Memory B cell (primary cell): Measurements from ENCODE around the gene LGR4.

Experiments
- ATAC-seq: fragments of 150-1000 bp; cut with Tn5 transposase; 2 replicates; pipeline ENCODE4 v1.10.0; 2021; ENCODE audit warnings: low read depth, mild to moderate bottlenecking, moderate library complexity
- DNase-seq, 2 donors: peaks; one replicate each; pipeline ENCODE4 v3.0.0; 2022; ENCODE audit warnings: low spot score in 2 of 2
- H3K27ac Mint-ChIP-seq: one replicate; pipeline ENCODE4 v1.8.0; 2022; ENCODE audit warnings: mild to moderate bottlenecking, moderate library complexity, mixed read lengths
- H3K27me3 Mint-ChIP-seq: one replicate; pipeline ENCODE4 v1.8.0; 2022; ENCODE audit warnings: mixed read lengths
- H3K36me3 Mint-ChIP-seq: one replicate; pipeline ENCODE4 v1.8.0; 2022; ENCODE audit warnings: mild to moderate bottlenecking, mixed read lengths
- H3K4me1 Mint-ChIP-seq: one replicate; pipeline ENCODE4 v1.8.0; 2022; ENCODE audit warnings: mixed read lengths
- H3K4me3 Mint-ChIP-seq: one replicate; pipeline ENCODE4 v1.8.0; 2022; ENCODE audit warnings: mild to moderate bottlenecking, moderate library complexity, mixed read lengths
- H3K9me3 Mint-ChIP-seq: one replicate; pipeline ENCODE4 v1.8.0; 2022; ENCODE audit warnings: mixed read lengths

Gene LGR4

DNA sequence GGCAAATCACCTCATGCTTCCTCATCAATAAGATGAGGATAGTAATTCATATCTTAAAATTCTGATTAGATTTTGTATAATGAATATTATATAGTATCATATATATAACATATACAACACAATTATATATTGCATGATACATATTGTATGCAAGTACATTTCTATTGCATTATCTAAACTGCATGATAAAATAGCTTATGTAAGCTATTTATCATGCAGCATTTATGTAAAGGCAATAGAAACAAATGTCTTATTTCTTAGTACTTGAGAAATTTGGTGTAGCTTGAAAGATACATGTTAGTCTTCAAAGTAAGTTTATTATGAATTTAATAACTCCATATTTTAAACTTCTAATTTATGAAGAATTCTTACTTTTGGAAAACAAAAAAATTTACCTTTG lies 28.5 kb upstream of the LGR4 start:
- no peak overlapping the region for H3K4me3 Mint-ChIP-seq
- no peaks in the 10 kb centered on the region for H3K27me3 Mint-ChIP-seq
- H3K9me3 Mint-ChIP-seq = no peaks in the 10 kb centered on the region
- H3K36me3 Mint-ChIP-seq = peaks cover 13% of the 10 kb centered on the region
- H3K4me1 Mint-ChIP-seq = peaks cover 17% of the 10 kb centered on the region
- ATAC-seq (no peak), DNase-seq (no peak)
- no peak overlapping the region for H3K27ac Mint-ChIP-seq

DNA sequence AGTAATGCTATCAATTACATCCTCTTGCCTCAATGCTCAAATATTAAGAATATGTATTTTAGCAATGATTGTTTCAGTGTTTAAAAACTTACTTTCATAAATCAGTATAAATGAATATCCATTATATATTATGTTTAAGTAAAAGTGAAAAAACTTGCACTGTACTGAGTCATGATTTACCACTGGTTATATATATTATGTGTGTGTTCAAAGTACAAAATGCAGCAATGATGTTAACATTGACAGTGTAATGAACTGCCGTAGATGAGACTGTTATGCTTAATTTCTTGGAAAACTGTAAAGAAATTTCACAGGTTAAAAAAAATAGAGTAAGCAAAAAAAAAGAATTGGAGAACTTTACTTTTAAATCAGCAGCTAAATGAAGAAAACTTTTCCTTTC lies 25.3 kb upstream of the LGR4 start:
- Mint-ChIP-seq H3K4me1 (peaks cover 10% of the 10 kb centered on the region), H3K9me3 (no peaks in the 10 kb centered on the region), H3K4me3 (no peak overlapping the region), H3K27me3 (no peaks in the 10 kb centered on the region), H3K27ac (no peak overlapping the region), H3K36me3 (peaks cover 13% of the 10 kb centered on the region)
- ATAC-seq (no peak), DNase-seq (no peak)

DNA sequence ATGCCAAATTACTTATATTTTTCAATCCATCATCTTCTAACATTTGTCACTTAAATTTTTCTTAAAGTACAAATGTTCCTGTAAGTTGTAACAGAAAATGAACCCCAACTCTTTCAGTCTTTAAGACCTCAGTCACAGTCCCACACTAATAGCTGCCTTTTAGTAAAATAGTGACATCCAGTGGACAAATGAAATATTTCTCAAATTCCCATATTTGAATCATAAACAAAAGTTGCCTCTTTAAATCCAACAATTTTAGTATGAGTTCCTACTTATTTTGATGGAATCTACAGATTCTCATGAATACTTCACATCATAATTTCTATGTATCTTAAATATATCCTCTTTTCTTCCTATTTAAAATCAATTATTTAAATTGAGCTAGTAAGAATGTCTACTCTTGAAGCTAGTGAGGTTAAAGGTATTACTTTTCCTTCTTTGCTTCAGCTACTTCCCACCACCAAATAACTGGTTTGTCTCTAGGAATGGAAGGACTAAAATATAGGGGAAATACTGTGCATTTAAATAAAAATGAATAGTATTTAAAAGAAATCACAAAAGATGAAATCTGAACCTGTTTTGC lies 24.8 kb upstream of the LGR4 start:
- peaks cover 8% of the 10 kb centered on the region for H3K4me1 Mint-ChIP-seq
- H3K27ac Mint-ChIP-seq = no peak overlapping the region
- DNase-seq (no peak), ATAC-seq (peak; percentile 42)
- no peak overlapping the region for H3K4me3 Mint-ChIP-seq
- no peaks in the 10 kb centered on the region for H3K9me3 Mint-ChIP-seq
- peaks cover 11% of the 10 kb centered on the region for H3K36me3 Mint-ChIP-seq
- no peaks in the 10 kb centered on the region for H3K27me3 Mint-ChIP-seq

DNA sequence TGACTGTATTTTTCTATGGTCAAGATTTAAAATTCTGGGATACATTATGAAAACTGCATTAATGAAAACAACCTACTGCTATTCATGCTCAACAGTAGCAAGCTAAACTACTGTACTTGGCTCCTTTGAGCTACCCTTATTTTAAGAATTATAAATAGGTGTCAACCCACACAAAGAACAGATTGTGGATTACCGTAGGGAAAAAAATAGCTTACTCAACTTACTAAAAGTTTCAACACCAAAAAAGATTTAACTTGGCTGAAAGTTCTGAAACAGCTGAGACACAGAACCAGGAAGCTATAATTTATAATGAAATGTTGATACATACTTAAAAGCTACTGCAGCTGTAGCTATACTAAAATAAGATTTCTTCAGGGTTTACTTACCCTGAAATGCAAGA lies 23.9 kb upstream of the LGR4 start:
- Mint-ChIP-seq H3K27me3 (no peaks in the 10 kb centered on the region), H3K27ac (no peak overlapping the region), H3K4me1 (peaks cover 4% of the 10 kb centered on the region), H3K4me3 (no peak overlapping the region), H3K9me3 (no peaks in the 10 kb centered on the region), H3K36me3 (peaks cover 11% of the 10 kb centered on the region)
- DNase-seq (no peak), ATAC-seq (no peak)

DNA sequence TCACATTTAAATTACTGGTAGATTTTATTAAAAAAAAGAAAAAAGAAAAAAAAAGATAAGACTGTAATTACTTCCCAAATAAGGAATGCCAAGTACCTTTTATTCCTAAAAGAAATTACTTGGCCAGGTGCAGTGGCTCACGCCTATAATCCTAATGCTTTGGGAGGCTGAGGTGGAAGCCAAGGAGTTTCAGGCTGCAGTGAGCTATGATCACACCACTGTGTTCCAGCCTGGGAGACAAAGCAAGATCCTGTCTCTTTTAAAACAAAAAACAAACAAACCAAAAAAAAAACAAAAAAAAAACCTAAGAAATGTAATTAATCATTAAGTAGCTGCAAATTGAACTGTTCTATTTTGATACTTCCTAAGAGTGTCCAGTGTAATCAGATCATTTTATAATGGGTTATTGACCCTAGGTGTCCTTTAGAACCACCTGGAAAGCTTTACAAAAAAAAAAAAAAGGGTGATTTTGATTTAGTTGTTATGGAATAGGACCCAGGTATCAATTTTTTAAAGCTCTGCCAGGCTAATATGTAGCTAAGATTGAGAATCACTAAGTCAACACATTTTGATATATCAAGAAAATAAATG lies 23.2 kb upstream of the LGR4 start:
- no peak overlapping the region for H3K4me3 Mint-ChIP-seq
- H3K27ac Mint-ChIP-seq = no peak overlapping the region
- DNase-seq (no peak), ATAC-seq (no peak)
- H3K4me1 Mint-ChIP-seq = peaks cover 4% of the 10 kb centered on the region
- no peaks in the 10 kb centered on the region for H3K9me3 Mint-ChIP-seq
- H3K27me3 Mint-ChIP-seq = no peaks in the 10 kb centered on the region
- H3K36me3 Mint-ChIP-seq = peaks cover 13% of the 10 kb centered on the region

DNA sequence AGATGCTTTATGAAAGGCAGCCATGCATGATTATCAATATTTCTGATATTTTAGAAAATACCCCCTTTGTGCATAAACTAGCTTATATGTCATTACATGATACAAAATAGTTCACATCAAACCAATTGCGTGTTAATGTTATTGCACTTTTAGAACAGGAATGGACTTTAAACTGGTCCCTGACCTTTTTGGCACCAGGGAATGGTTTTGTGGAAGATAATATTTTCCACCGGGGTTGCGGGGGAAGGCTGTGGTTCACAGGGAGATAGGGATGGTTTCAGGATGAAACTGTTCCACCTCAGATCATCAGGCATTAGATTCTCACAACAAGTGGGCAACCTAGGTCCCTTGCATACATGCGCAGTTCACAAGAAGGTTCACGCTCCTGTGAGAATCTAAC lies 16.5 kb upstream of the LGR4 start:
- H3K4me3 Mint-ChIP-seq = no peak overlapping the region
- H3K4me1 Mint-ChIP-seq = peaks cover 3% of the 10 kb centered on the region
- DNase-seq = no peak
- H3K36me3 Mint-ChIP-seq = peaks cover 6% of the 10 kb centered on the region
- H3K9me3 Mint-ChIP-seq = no peaks in the 10 kb centered on the region
- no peak overlapping the region for H3K27ac Mint-ChIP-seq
- H3K27me3 Mint-ChIP-seq = no peaks in the 10 kb centered on the region
- ATAC-seq = no peak

DNA sequence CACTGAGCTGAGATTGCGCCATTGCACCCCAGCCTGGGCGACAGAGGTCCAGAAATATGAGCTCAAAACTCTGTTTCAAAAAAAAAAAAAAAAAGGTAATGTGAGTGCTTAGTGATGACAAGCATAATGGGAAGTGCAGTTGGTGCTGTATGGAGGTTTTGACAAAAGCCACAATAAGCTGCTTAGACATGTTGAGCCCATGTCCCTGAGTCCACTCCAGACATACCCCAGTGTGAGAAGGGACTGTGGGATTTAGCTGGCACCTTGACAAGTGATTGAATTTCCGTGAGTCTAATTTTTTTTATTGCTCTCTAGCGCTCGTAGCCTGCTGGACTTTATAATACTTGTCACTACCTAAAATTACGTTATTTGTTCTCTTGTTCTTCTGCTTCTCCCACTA lies 15.1 kb upstream of the LGR4 start:
- Mint-ChIP-seq H3K27ac (no peak overlapping the region), H3K4me3 (no peak overlapping the region), H3K9me3 (no peaks in the 10 kb centered on the region), H3K36me3 (peaks cover 7% of the 10 kb centered on the region), H3K27me3 (no peaks in the 10 kb centered on the region), H3K4me1 (peaks cover 5% of the 10 kb centered on the region)
- ATAC-seq (no peak), DNase-seq (no peak)

DNA sequence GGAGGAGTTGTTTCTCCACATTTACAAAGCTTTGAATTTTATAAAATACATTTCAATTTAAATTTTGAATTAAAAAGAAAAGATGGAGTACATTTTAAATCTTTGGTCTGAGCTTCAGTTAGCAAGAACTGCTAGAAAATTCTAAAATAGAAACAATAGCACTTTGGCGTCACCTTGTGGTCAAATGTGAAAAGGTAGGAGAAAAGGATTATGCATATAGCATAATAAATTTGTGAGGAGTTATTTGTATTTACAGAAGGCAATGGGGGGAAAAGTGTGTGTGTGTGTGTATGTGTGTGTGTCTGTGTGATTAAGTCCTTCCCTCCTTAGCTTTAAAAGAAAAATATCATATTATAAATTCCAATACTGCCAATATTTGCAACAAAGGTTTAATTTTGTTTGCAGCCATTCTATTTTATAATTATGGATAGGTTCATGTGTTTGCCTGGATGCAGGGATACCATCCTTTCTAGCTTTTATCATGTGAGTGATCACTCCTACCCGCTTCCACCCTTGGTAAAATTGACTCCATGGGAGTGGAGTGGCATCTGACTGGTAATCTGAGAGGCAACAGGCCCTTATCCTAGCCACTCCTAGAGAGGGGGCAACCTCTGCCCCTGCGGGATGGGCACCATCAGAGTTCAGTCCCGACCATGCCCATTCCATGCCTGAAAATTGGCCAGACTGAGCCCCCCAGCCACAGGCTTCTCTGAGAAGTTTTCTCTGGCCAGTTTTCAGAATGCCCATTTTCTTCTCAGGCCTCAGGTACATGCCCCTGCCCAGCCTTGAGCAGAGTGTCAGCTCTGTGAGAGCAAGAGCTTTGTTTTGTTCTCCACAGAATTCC lies 13.6 kb upstream of the LGR4 start:
- H3K27me3 Mint-ChIP-seq = no peaks in the 10 kb centered on the region
- DNase-seq (peak; percentile 37 to 45), ATAC-seq (peak; percentile 38)
- no peaks in the 10 kb centered on the region for H3K9me3 Mint-ChIP-seq
- no peak overlapping the region for H3K27ac Mint-ChIP-seq
- peaks cover 4% of the 10 kb centered on the region for H3K36me3 Mint-ChIP-seq
- peaks cover 6% of the 10 kb centered on the region for H3K4me1 Mint-ChIP-seq
- H3K4me3 Mint-ChIP-seq = no peak overlapping the region

DNA sequence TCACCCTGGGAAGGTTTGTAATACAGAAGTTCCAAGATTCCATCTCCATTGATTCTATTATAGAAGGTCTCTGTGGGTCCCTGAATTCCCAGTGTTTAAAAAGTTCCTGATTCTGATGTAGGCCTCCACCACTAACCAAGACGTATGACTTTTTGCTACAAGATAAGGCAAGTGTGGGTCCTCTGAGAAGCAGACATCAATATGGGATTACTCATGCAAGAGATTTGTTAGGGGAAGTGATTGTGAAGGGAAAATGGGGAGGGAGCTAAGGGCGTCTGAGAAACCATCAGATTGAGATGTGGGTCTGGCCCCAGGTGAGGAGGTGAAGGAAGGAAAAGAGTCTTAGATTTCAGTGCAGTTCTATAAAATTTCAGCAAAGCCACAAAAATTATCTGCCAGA lies 10.2 kb upstream of the LGR4 start:
- Mint-ChIP-seq H3K27me3 (no peaks in the 10 kb centered on the region), H3K4me3 (no peak overlapping the region), H3K9me3 (no peaks in the 10 kb centered on the region), H3K27ac (no peak overlapping the region), H3K4me1 (peaks cover 6% of the 10 kb centered on the region), H3K36me3 (peaks cover 2% of the 10 kb centered on the region)
- ATAC-seq (no peak), DNase-seq (no peak)

DNA sequence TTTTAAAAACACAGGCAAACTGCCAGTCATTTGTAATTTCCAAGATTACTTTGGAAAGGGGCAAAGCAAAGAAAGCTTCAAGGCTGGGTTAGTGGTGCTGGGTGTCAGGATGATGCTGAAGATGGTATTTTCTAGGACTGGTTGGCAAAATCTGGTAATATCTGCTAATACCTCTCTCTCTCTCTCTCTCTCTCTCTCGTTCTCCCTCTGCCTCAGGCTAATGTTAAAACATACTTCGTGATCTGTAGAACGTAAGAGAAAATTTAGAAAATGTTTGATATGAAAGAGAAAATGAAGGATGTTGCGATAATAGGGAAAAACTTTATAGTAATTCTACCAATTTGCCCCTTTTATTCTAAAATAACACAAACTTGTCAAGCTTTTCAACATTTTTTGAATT lies 9.4 kb upstream of the LGR4 start:
- Mint-ChIP-seq H3K27me3 (no peaks in the 10 kb centered on the region), H3K9me3 (no peaks in the 10 kb centered on the region), H3K27ac (no peak overlapping the region), H3K4me3 (no peak overlapping the region), H3K36me3 (peaks cover 2% of the 10 kb centered on the region), H3K4me1 (peaks cover 6% of the 10 kb centered on the region)
- ATAC-seq (no peak), DNase-seq (no peak)

DNA sequence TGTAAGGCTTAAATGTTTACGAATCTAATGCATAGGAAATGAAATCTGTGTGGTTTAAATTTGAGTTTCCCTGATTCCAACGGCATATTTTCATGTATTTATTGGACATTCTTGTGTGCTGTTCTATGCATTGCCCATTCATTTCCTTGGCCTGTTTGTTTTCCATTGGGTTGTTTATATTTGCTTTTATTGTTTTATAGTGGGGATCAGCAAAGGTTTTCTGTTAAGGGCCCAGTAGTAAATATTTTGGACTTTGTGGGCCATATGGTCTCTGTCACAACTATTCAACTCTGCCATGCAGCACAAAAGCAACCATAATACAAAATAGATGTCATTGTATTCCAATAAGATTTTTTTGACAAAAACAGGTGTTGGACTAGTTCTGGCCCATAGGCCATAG lies 5.2 kb upstream of the LGR4 start:
- Mint-ChIP-seq H3K27me3 (no peaks in the 10 kb centered on the region), H3K4me1 (peaks cover 2% of the 10 kb centered on the region), H3K9me3 (peaks cover 3% of the 10 kb centered on the region), H3K36me3 (peaks cover 1% of the 10 kb centered on the region), H3K4me3 (no peak overlapping the region), H3K27ac (no peak overlapping the region)
- ATAC-seq (no peak), DNase-seq (no peak)

DNA sequence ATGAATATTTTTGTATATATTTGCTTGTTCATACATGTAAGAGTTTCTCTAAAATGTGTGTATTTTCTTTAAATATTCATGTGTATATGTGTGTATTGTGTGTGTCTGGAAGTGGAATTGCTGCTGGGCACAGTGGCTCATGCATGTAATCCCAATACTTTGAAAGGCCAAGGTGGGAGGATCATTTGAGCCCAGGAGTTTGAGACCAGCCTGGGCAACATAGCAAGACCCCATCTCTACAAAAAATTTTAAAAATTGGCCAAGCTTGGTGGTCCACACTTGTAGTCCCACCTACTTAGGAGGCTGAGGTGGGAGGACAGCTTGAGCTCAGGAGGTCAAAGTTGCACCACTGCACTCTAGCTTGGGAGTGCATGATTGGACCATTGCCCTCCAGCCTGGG lies 4.7 kb upstream of the LGR4 start:
- no peak for DNase-seq
- Mint-ChIP-seq H3K27me3 (no peaks in the 10 kb centered on the region), H3K27ac (no peak overlapping the region), H3K4me1 (peaks cover 4% of the 10 kb centered on the region), H3K36me3 (no peaks in the 10 kb centered on the region), H3K9me3 (peaks cover 3% of the 10 kb centered on the region), H3K4me3 (no peak overlapping the region)
- no peak for ATAC-seq

DNA sequence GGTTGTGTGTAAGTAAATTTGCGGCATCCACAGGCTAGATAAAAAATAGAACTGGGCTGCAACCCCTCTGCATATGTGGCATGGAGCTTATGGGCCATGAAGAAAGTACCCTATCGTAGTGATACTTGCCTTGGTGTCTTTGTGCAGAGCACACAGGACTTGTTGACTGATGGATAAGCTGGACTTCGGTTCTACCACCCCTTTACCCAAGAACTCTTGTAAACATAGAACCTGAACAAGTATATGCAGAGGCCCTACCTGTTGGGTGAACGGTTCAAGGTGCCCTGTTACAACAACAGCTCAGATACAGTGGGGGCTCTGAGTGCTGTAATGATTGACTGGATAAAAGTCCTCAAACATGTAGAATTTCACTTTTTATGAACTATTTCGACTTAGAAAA lies 3.0 kb upstream of the LGR4 start:
- H3K4me3 Mint-ChIP-seq = no peak overlapping the region
- no peak overlapping the region for H3K27ac Mint-ChIP-seq
- ATAC-seq (no peak), DNase-seq (no peak)
- no peaks in the 10 kb centered on the region for H3K36me3 Mint-ChIP-seq
- peaks cover 3% of the 10 kb centered on the region for H3K9me3 Mint-ChIP-seq
- no peaks in the 10 kb centered on the region for H3K27me3 Mint-ChIP-seq
- peaks cover 11% of the 10 kb centered on the region for H3K4me1 Mint-ChIP-seq

DNA sequence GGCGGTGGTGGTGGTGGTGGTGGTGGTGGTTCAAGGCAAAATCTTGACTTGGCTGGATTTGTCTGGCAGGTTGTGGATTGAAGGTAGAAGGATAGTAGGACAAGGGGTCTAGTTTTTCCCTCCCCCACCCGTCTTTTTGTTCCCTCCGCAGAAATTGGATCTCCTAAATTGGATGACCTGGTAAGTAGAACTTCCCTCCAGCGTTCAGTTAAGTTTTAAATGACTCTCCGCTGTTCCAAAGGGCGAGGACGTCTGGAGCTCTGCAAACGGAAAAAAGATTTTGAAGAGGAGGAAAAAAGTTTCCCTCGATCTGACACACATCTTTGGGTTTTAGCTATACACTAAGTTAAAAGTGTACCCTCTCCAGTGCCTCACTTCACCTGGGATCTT lies 422 bp upstream of the LGR4 start:
- Mint-ChIP-seq H3K27me3 (no peaks in the 10 kb centered on the region), H3K4me1 (peaks cover 14% of the 10 kb centered on the region), H3K36me3 (no peaks in the 10 kb centered on the region), H3K9me3 (peaks cover 3% of the 10 kb centered on the region), H3K27ac (peak overlapping the region; percentile 78), H3K4me3 (peak overlapping the region; percentile 94)
- no peak for ATAC-seq
- DNase-seq = no peak
